Epithelial cell of proximal tubule (primary cell): ENCODE data around the gene BABAM2. TPM values are rescaled to one million over a fixed set of nuclear protein-coding genes. Genes with fewer than 3 reads are reported as not detected.

Experiments
- DNase-seq: peaks from one replicate; pipeline ENCODE4 v3.0.0-alpha.2; 2011; ENCODE audit warnings: low read depth
- H3K4me3 ChIP-seq: 2 replicates; pipeline ENCODE4 v1.5.1; 2011; ENCODE audit warnings: low read depth, mild to moderate bottlenecking, low read length
- CTCF ChIP-seq: conservative IDR thresholded peaks from 2 replicates; pipeline ENCODE4 v1.5.1; 2012; ENCODE audit warnings: low read depth, mild to moderate bottlenecking, low read length
- total RNA-seq: library from RNA; depleted of rRNA; stranded (reverse); fragments of >200 nt; gene quantifications from 2 replicates; pipeline ENCODE4 v1.2.3, GENCODE V29; 2015

BABAM2 gene
- total RNA-seq, 1 donor from 2014 or later: 23.6 TPM

- TF ChIP-seq CTCF: no peak
- H3K4me3 ChIP-seq: no peak overlapping the region
- no peak for DNase-seq
Measured at GRCh38 chr2:28240937-28241336, 350.4 kb downstream of the BABAM2 start.

- TF ChIP-seq CTCF: no peak
- no peak overlapping the region for H3K4me3 ChIP-seq
- DNase-seq: no peak
Measured at GRCh38 chr2:28247290-28247689, 356.8 kb downstream of the BABAM2 start.

GRCh38 chr2:28247734-28248133, 357.2 kb downstream of the BABAM2 start:
- no peak for TF ChIP-seq CTCF
- DNase-seq: no peak

GRCh38 chr2:28248511-28248910, 358.0 kb downstream of the BABAM2 start:
- TF ChIP-seq CTCF: no peak
- no peak overlapping the region for H3K4me3 ChIP-seq
- DNase-seq: no peak

More at GRCh38 chr2:28247734-28248133, 357.2 kb downstream of the BABAM2 start:
- no peak overlapping the region for H3K4me3 ChIP-seq

GRCh38 chr2:28250006-28250405, 359.5 kb downstream of the BABAM2 start:
- DNase-seq: no peak
- no peak for TF ChIP-seq CTCF
- H3K4me3 ChIP-seq: no peak overlapping the region

GRCh38 chr2:28251337-28251736, 360.8 kb downstream of the BABAM2 start:
- H3K4me3 ChIP-seq: no peak overlapping the region
- DNase-seq: no peak
- TF ChIP-seq CTCF: no peak

GRCh38 chr2:28252311-28252710, 361.8 kb downstream of the BABAM2 start:
- DNase-seq: no peak
- H3K4me3 ChIP-seq: no peak overlapping the region
- TF ChIP-seq CTCF: no peak
